CD4-positive, alpha-beta T cell treated with Interleukin-15 for 1 hour (primary cell): ENCODE measurements around the gene ALAS1.

ENCODE experiments used
- DNase-seq: peaks from one replicate; pipeline ENCODE4 v3.0.0-alpha.2; 2020

ALAS1 gene

DNA sequence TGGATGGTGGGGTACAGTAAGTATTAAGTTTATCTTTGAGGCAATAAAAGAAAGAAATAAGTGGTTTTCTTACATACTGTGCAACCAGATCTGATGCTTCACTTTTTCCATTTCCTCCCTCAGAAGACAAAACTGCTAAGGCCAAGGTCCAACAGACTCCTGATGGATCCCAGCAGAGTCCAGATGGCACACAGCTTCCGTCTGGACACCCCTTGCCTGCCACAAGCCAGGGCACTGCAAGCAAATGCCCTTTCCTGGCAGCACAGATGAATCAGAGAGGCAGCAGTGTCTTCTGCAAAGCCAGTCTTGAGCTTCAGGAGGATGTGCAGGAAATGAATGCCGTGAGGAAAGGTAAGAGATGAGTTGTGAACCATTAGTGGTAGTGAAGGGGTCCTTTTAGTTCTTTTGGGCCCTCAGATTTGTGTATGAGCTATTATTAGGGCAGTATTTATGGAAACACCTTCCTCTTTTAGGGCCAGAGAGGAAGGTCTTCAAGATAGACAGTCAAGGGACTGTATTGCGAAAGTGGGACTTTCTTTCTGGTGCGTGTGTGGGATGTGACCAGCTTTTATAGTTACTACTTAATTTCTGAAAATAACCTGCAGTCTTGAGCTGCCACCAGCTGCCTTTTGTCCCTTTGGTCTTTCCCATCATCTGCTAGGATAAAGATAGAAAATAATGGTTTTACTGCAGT lies 4.6 kb downstream of the ALAS1 start:
- DNase-seq: no peak

DNA sequence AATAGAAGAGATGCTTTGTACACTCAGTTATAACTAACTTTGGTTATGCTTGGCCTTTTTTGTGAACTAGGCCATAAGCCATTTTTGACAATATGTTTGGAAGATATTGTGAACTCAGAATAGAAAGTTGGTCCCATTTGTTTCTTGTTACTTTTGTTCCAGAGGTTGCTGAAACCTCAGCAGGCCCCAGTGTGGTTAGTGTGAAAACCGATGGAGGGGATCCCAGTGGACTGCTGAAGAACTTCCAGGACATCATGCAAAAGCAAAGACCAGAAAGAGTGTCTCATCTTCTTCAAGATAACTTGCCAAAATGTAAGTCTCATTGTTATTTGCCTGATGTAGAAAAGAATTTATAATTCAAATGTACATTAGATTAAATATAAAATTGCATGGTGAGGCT lies 5.7 kb downstream of the ALAS1 start:
- DNase-seq: no peak

DNA sequence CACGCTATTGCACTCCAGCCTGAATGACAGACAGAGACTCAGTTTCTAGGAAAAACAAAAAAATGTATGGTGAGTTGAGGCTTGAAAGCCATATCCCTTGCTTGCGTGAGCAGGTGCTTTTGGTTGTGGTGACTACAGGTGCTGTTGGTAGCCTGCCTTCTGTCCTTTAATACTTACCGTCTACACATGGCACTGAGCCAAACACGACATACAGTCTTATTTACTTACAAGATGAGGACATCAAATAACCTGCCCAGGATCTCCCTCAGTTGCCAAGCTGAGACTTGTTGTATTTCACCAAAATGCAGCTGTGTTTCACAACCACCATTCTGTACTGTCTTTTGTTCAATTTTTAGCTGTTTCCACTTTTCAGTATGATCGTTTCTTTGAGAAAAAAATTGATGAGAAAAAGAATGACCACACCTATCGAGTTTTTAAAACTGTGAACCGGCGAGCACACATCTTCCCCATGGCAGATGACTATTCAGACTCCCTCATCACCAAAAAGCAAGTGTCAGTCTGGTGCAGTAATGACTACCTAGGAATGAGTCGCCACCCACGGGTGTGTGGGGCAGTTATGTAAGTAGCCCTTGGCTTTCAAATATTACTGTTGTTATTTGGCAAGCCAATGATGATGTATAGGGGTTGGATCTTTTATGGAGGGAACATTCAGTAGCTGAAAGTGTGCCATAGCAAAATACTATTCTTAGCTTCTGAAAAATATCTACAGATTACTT lies 6.5 kb downstream of the ALAS1 start:
- DNase-seq: no peak

DNA sequence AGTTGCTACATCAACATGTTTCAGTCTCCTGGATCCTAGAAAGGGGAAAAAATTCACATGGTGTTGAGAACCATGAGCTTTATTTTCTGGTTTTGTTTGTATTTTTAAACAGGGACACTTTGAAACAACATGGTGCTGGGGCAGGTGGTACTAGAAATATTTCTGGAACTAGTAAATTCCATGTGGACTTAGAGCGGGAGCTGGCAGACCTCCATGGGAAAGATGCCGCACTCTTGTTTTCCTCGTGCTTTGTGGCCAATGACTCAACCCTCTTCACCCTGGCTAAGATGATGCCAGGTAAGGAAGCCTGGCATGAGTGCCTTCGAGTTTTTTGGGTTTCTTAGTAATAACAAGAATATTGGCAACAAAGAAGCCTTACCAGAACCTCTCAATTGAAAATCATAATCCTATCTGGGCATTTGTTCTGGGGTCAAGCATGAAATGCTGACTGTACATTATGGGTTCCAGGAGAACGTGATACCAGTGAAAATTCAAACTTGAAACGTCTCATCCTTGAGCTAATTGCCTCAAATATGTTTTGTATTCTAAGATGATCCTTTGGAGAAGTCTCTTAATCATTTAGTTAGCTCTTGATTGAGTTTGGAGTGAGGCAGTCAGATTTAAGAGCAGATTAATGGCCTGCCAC lies 7.9 kb downstream of the ALAS1 start:
- no peak for DNase-seq

DNA sequence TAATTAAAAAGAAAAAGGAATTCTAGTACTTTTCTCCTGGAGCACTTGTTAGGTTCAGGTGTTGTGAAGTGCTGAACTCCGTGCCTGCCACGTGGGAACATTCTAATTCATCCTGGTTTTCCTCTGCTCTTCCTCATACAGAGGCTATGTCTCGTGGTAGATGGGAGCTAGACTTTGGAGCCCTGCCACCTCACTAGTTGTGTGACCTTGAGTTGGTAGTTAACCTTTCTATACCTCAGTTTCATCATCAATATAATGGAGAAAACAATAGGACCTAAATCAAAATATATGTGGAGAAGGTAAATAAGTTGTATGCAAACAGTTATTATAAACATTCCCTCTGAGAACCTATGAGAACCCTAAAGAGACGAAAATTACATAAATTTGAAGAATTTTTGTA lies 10.6 kb downstream of the ALAS1 start:
- DNase-seq: no peak

DNA sequence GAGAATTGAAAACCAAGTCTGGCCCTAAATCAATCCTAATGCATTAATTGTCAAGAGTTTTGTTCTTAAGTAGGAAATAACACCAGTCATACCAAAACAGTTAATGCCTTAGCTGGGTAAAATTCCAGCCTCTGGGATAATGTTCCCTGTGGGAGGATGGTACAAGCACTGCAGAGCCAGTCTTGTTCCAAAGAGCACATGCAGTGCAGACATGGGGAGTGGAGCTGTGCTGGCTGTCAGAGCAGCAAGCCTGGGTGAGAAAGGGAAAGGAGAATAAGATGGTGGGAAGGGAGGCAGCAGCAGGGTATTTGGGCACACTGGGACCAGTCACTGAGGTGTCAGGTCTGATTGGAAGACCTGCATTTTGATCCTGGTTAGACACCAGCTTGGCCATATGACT lies 12.1 kb downstream of the ALAS1 start:
- no peak for DNase-seq

DNA sequence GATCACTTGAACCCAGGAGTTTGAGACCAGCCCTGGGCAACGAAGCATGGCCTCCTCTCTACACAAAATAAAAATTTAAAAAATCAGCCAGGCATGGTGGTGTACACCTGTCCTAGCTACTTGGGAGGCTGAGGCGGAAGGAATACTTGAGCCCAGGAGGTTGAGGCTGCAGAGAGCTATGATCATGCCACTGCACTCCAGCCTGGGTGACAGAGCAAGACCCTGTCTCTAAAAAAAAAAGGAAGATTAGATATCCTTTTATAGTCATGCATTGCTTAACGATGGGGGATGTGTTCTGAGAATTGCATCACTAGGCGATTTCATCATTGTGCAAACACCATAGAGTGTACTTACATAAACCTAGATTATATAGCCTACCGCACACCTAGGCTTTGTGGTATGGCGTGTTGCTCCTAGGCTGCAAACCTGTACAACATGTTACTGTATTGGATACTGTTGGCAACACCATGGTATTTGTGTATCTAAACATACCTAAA lies 12.6 kb downstream of the ALAS1 start:
- DNase-seq: peak; percentile 29

DNA sequence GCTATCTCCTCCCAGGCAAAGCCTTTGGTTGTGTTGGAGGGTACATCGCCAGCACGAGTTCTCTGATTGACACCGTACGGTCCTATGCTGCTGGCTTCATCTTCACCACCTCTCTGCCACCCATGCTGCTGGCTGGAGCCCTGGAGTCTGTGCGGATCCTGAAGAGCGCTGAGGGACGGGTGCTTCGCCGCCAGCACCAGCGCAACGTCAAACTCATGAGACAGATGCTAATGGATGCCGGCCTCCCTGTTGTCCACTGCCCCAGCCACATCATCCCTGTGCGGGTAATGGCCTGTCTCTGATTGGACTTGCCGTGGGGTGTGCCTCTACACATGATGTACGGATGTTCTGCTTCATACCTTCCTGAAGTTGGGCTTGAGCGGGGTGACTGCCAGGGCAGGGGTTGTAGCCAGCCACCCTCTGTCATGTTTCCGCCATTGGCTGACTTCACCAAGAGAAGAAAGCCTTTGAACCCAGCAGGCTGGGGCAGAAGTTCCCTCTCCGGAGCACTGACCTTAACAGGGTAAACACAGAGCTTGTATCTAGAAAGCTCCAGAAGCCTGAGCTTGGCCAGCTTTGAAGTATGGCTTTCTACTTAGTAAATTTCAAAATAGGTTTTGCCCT lies 13.4 kb downstream of the ALAS1 start:
- no peak for DNase-seq

DNA sequence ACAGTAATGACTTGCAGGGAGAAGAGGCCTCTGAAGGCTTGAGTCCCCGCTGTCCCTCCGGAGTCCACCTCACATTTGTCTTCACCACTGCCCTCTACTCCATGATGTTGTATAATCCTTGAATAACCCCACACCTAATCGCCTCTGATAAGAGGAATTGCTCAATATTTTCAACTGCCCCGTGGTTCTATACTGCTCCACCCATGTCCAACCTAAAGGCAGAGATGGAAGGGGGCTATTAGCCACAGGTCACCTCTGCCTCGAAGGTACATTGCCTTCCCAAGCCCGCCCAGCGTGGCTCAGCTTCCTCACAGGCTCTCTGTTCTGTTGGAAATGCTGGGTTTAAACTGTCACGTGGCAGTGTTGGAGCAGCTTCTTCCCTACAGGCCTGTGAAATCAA lies 15.0 kb downstream of the ALAS1 start:
- no peak for DNase-seq

DNA sequence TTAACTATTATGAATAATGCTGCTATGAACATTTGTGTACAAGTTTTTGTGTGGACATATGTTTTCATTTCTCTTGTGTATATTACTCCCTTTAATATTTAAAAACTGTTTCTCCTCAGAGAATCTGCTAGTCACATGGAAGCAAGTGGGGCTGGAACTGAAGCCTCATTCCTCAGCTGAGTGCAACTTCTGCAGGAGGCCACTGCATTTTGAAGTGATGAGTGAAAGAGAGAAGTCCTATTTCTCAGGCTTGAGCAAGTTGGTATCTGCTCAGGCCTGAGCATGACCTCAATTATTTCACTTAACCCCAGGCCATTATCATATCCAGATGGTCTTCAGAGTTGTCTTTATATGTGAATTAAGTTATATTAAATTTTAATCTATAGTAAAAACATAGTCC lies 15.9 kb downstream of the ALAS1 start:
- DNase-seq: no peak

DNA sequence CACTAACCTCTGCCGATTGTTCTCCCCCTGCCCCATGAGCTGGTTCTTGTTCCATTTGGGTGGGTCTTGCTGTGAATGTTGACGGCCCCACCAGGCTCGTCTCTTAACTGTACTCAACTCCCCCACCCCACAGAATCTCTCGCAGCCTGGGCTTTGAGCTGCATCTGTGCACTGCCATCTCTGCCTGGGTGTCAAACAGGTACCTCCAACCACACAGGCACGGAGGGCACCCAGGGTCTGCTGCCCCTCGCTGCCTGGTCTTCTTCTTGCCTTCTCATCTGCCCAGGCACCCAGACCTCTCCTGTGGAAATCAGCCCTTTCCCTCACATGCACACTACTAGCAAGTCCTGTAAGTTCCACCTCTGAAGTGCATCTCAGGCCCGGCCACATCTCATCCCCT lies 17.4 kb downstream of the ALAS1 start:
- no peak for DNase-seq

DNA sequence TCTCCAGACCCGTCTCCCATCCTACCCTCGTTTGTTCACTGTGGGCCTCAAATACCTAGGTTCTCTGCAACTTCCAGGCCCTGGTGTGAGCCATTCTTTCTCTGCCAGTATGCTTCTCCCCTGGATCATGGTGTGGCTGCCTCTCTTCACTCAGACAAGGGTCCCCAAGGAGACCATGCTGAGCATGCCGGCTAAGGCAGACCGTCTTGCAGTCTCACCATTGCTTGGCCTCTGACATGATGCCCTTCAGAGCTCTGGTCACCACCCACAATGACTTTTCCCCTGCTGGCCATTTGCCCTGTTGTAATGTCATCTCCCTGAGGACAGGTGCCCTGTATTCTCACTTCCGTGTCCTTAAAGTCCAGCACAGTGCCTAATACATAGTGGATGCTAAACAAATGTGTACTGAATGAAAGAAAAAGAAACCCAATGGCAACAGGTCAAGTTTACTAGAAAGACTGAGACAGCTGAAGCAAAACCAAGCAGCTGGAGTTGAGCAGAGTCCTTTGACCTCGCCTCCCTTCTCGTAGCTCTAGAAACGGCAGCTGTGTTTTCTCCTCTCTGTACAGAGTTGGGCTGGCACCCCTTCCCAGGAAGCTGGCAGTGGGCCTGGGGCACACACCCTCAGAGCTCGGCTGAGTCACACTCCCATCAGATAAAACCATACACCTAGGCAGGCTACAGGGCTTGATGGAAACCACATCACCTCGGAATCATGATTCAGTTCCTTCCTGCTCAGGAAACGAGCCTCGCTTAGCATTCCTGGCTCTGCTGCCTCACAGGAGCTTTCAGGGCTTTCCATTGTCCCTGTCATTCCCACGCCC lies 18.8 kb downstream of the ALAS1 start:
- DNase-seq: no peak

DNA sequence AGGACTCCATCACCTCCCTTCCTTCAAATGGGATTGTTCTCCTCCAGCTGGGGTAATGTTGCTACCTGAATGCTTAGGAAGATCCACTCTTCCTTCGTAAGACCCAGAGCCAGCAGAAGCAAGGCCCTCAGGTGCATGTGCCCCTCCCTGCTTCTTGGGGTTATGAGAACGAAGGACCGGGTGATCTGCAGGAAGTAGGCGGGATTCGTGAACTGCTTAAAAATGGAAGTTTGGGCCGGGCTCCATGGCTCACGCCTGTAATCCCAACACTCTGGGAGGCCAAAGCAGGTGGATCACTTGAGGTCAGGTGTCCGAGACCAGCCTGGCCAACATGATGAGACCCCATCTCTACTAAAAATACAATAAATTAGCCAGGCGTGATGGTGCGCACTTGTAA lies 19.4 kb downstream of the ALAS1 start:
- DNase-seq: no peak

DNA sequence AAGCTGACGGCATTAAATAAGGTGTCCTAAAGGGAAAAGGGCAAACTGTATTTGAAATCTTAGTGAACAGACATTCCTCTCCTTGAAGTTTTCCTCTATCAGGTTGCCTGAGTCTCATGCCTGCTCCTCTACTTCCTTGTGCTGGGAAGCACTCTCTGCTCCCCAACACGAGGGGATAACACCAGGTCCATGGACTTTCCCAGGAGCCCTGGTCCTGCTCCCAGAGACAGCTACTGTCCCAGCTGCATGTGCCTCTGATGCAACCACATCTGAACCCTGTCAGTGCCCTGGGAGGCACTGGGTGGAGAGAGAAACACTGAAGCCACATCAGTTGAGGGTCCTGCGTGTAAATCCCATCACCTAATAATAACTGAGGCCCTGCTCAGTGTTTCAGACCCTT lies 20.1 kb downstream of the ALAS1 start:
- DNase-seq: no peak

DNA sequence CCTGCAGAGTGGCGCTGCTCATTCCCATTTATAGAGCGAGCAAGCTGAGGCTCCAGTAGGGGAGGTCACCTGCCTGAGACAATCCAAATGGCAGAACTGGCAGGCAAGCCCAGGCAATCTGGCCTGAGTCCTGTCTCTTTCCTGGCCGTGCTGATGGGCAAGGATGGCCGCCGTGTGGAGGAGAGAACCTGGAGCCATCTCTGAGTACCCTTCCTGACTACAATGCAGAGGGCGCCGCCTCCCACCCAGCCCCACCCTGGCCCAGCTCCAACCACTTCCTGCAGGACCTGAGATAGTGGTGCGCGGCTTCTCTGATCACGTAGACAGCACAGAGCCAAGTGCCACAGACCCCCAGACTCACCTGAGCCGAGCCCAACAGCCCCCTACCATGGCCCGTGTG lies 20.5 kb downstream of the ALAS1 start:
- no peak for DNase-seq

DNA sequence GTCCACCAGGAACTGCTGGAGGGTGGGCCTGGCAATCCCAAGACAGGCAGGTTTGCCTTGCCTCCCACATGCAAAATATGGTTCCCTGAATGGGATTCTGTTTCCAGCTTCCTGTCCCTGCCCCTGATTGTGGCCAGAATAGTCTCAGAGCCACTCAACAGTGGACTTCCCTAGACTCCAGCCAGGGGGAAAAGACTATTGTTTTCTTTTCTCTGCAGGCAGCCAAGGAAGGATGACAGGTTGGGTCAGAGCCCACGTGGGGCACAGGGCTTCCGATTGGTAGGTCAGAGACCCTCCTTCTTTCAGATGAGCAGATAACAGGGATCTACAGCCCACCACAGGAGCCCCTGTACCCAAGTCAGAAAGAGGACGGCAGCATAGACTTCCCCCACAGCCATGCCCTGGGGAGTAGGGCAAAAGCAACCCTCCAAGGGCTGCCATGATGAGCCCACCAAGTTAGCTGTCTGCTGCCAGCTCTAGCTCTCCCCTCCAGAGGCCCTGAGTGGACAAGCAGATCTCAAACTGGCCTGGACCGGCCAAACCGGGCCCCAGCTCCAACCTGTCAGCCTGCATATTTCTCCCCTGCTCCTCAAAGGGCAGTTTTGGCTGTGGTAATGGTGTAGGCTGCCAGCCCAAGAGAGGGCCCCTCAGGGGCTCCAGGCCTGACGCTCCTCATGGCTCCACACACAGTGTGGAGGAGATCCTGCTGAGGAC lies 21.1 kb downstream of the ALAS1 start:
- no peak for DNase-seq

DNA sequence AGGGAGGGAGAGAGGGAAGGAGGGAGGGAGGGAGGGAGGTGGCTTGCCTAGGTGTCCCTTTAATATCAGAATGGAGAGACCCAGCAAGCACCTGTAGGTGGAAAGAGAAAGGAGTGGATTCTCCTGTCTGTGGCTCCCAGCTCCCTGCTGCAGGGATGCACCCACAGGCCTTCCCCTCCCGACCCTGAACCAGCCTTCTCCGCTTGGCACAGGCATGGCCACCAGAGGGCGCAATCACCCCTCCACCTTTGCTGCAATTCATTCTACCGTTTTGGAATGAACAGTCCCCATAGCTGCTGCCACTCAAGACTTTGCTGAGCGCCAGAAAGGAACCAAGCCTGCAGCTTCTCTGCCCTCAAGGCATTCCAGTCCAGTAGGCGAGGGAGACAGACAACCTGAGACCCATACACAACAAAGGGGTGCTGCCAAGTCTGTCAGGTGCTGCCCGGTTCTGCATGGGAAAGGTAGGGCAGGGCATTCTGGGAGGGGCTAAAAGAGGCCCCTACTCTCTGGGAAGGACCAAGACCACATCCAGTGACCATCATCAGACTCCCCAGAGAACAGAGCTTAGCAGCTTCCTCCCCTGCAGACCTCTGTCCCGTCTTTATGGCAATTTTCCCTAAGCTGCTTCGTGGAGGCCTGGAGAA lies 22.5 kb downstream of the ALAS1 start:
- DNase-seq: peak; percentile 78

DNA sequence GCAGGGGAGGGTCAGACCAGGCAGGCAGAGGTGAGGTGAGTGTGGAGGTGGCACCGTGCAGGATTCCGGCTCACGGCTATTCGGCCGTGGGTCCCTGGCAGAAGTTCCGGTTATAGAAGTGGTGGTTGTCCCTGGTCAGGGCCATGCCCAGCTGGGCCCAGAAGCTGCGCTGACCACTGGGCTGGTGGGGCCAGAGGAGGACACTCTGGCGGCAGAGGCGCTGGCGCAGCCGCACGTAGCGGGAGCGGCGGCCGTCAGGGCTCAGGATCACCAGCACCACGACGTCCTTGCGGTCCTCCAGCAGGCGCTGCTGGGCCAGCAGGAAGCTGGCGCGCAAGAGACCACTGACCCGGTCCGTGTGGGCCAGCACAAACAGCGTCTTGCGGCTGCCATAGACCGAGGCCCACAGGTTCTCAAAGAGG lies 23.2 kb downstream of the ALAS1 start:
- no peak for DNase-seq

DNA sequence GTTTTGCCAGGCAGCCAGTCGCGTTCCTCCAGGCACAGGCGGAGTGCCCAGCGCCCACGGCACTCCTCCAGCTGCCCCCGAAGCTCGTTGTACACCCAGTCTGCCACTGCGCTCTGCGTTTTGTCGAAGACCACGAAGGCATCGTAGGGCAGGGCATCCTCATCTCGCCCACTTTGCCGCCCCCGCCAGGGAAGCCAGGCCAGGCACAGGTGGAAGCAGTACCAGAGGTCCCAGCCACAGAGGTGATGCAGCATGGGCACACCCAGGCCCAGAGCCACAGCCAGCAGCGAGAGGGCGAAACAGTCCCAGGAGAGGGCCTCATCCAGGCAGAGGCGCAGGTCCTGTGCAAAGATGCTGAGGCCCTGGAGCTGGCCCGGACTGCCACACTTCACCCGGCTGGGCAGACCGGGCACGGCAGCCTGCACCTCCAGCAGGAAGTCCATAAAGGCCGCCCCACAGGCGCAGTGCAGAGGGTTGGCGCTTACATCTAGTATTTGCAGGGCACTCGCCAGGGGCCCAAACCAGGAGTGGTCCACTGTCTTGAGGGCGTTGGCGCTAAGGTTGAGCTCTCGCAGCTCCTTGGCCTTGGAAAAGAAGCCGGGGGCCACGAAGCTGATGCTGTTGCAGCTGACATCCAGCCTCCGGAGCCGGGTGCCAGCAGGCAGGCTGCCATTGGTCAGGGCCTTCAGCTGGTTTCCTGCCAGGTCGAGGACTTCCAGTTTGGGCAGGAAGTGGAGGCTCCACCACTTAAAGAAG lies 23.8 kb downstream of the ALAS1 start:
- DNase-seq: peak; percentile 47

DNA sequence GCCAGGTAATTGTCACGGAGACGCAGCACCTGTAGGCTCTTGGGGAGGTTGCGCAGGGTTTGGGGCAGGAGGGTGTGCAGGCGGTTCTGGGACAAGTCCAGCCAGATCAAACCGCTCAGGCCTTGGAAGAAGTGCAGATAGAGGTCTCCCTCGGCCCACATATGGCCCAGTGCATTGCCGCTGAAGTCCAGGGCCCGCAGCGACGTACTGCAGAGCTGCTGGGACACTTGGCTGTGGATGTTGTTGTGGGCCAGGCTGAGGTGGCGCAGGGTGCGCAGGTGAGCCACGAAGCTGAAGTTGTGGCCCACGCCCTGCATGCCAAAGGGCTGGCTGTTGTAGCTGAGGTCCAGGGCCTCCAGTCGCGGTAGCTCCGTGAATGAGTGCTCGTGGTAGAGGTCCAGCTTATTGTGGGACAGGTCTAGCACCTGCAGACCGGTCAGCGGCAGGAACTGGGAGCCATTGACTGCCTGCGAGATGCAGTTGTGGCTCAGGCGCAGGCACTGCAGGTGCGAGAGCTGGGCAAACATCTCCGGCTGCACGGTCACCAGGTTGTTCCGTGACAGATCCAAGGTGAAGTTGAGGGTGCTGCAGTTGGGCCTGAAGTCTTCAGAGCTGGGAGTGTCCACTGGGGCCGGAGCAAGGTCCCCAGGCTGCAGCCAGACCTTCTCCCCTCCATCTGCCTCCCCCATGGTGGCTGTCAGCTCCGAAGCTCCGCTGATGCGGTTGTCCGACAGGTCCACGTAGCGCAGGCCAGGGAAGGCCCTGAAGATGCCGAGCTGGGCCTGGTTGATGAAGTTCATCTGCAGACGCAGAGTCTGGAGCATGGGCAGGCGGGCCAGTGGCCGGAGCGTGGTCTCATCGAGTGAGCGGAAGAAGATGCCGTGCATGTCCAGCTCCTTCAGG lies 24.6 kb downstream of the ALAS1 start:
- DNase-seq: no peak
